Measurements from ENCODE around the gene ADA. TPM values are rescaled to one million over a fixed set of nuclear protein-coding genes. Genes with fewer than 3 reads are reported as not detected.

ADA gene
- total RNA-seq, 1 experiment from 2014 or later = 13.0 TPM

GRCh38 chr20:44620030-44620429, 31.5 kb downstream of the ADA start:
- ATAC-seq = no peak
- ChIA-PET CTCF (interaction anchor here (0.5 kb wide), 1 partner anchor 63 kb away, joined by 3 read pairs; no protein-coding TSS in a partner anchor), POLR2A (ENCODE audit: unreplicated experiment) (no interaction called here)
- H3K4me2 ChIP-seq (ENCODE audit: low read length) = no peak overlapping the region
- H3K9me3 ChIP-seq (ENCODE audit: low read length) = no peaks in the 10 kb centered on the region
- no peak overlapping the region for H3K9ac ChIP-seq (ENCODE audit: low read length)
- H3F3A ChIP-seq (ENCODE audit: low read length, unreplicated experiment) = no peaks in the 10 kb centered on the region
- no peak for DNase-seq
- no peak overlapping the region for H3K4me3 ChIP-seq (ENCODE audit: low read length)
- intact Hi-C loops (cut with micrococcal nuclease) = no loop called here
- no peaks in the 10 kb centered on the region for H3K4me1 ChIP-seq (ENCODE audit: insufficient read depth, low read length)
- no peak for TF ChIP-seq EZH2phosphoT487 (IDR thresholded peaks at IDR 0.05; ENCODE audit: borderline replicate concordance, low read length)
- no peak for TF ChIP-seq EZH2 (IDR thresholded peaks at IDR 0.05; ENCODE audit: low read length, unreplicated experiment)
- TF ChIP-seq, protein P1, sequence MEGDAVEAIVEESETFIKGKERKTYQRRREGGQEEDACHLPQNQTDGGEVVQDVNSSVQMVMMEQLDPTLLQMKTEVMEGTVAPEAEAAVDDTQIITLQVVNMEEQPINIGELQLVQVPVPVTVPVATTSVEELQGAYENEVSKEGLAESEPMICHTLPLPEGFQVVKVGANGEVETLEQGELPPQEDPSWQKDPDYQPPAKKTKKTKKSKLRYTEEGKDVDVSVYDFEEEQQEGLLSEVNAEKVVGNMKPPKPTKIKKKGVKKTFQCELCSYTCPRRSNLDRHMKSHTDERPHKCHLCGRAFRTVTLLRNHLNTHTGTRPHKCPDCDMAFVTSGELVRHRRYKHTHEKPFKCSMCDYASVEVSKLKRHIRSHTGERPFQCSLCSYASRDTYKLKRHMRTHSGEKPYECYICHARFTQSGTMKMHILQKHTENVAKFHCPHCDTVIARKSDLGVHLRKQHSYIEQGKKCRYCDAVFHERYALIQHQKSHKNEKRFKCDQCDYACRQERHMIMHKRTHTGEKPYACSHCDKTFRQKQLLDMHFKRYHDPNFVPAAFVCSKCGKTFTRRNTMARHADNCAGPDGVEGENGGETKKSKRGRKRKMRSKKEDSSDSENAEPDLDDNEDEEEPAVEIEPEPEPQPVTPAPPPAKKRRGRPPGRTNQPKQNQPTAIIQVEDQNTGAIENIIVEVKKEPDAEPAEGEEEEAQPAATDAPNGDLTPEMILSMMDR (conservative IDR thresholded peaks at IDR 0.05; ENCODE audit: low read depth, low read length) = no peak
- H3K27me3 ChIP-seq (ENCODE audit: low read length) = no peaks in the 10 kb centered on the region
- H4K20me1 ChIP-seq (ENCODE audit: low read length) = no peaks in the 10 kb centered on the region
- H3K27ac ChIP-seq (ENCODE audit: low read length) = no peak overlapping the region
- no peaks in the 10 kb centered on the region for H3K79me2 ChIP-seq (ENCODE audit: low read length)
- BruUV-seq (replicated peaks) = no TSS peak
- peaks cover 11% of the 10 kb centered on the region for H3K36me3 ChIP-seq (ENCODE audit: low read depth, low read length)
- H2AFZ ChIP-seq (ENCODE audit: low read length) = no peak overlapping the region
- no peaks in the 10 kb centered on the region for H3K9me2 ChIP-seq (replicated peaks; ENCODE audit: low read length)

DNA sequence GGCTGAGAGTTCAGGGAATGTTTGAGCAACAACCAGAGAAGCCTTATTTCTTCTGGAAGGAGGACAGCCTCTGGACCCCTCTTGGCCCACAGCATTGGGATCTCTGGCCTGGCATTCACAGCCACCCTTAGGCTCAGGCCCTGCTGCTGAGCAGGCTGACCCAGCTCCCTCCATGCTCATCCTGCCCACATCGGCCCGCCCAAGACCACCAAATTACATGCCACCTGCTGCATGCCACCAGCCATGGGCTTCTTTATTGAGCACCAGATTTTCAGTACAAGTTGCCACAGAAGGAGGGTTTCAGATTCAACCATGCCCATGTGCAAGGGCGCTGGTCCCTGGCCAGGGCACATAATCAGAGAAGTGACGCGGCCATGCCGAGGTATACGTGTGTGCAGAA, 32.2 kb downstream of the ADA start:
- ChIA-PET CTCF (no interaction called here), POLR2A (ENCODE audit: unreplicated experiment) (no interaction called here)
- Histone ChIP-seq H3K79me2 (ENCODE audit: low read length) (no peaks in the 10 kb centered on the region), H3K9me3 (ENCODE audit: low read length) (no peaks in the 10 kb centered on the region), H3K4me2 (ENCODE audit: low read length) (no peak overlapping the region), H4K20me1 (ENCODE audit: low read length) (no peaks in the 10 kb centered on the region), H3K9ac (ENCODE audit: low read length) (no peak overlapping the region), H3K9me2 (replicated peaks; ENCODE audit: low read length) (no peaks in the 10 kb centered on the region), H2AFZ (ENCODE audit: low read length) (no peak overlapping the region), H3K27ac (ENCODE audit: low read length) (no peak overlapping the region), H3K4me1 (ENCODE audit: insufficient read depth, low read length) (no peaks in the 10 kb centered on the region), H3K36me3 (ENCODE audit: low read depth, low read length) (peaks cover 11% of the 10 kb centered on the region), H3K27me3 (ENCODE audit: low read length) (no peaks in the 10 kb centered on the region), H3K4me3 (ENCODE audit: low read length) (no peak overlapping the region), H3F3A (ENCODE audit: low read length, unreplicated experiment) (no peaks in the 10 kb centered on the region)
- ATAC-seq = no peak
- no TSS peak for BruUV-seq (replicated peaks)
- DNase-seq = no peak
- intact Hi-C loops (cut with micrococcal nuclease) = no loop called here
- TF ChIP-seq EZH2 (IDR thresholded peaks at IDR 0.05; ENCODE audit: low read length, unreplicated experiment) (no peak), EZH2phosphoT487 (IDR thresholded peaks at IDR 0.05; ENCODE audit: borderline replicate concordance, low read length) (no peak)
- TF ChIP-seq, protein P1 (conservative IDR thresholded peaks at IDR 0.05; ENCODE audit: low read depth, low read length) = no peak

GRCh38 chr20:44618318-44618731, 33.2 kb downstream of the ADA start:
- H2AFZ ChIP-seq (ENCODE audit: low read length) = no peak overlapping the region
- H4K20me1 ChIP-seq (ENCODE audit: low read length) = no peaks in the 10 kb centered on the region
- no peak overlapping the region for H3K27ac ChIP-seq (ENCODE audit: low read length)
- no peak overlapping the region for H3K4me3 ChIP-seq (ENCODE audit: low read length)
- H3K9ac ChIP-seq (ENCODE audit: low read length) = no peak overlapping the region
- H3K4me1 ChIP-seq (ENCODE audit: insufficient read depth, low read length) = no peaks in the 10 kb centered on the region
- no peak for DNase-seq
- POLR2A ChIA-PET (ENCODE audit: unreplicated experiment) = no interaction called here
- TF ChIP-seq EZH2 (IDR thresholded peaks at IDR 0.05; ENCODE audit: low read length, unreplicated experiment) (no peak), EZH2phosphoT487 (IDR thresholded peaks at IDR 0.05; ENCODE audit: borderline replicate concordance, low read length) (no peak)
- CTCF ChIA-PET = no interaction called here
- no peaks in the 10 kb centered on the region for H3K27me3 ChIP-seq (ENCODE audit: low read length)
- H3K9me2 ChIP-seq (replicated peaks; ENCODE audit: low read length) = no peaks in the 10 kb centered on the region
- no peak for ATAC-seq
- H3K36me3 ChIP-seq (ENCODE audit: low read depth, low read length) = peaks cover 11% of the 10 kb centered on the region
- intact Hi-C loops (cut with micrococcal nuclease) = no loop called here
- H3F3A ChIP-seq (ENCODE audit: low read length, unreplicated experiment) = no peaks in the 10 kb centered on the region
- no TSS peak for BruUV-seq (replicated peaks)
- H3K9me3 ChIP-seq (ENCODE audit: low read length) = no peaks in the 10 kb centered on the region
- no peaks in the 10 kb centered on the region for H3K79me2 ChIP-seq (ENCODE audit: low read length)
- H3K4me2 ChIP-seq (ENCODE audit: low read length) = no peak overlapping the region
